Measurements from ENCODE around the gene ARHGAP26. TPM values are rescaled to one million over a fixed set of nuclear protein-coding genes. Genes with fewer than 3 reads are reported as not detected.

ARHGAP26 gene
- total and polyA plus RNA-seq, 2 donors (not counting 3 experiments of a cell fraction or from before 2014, with no cell fraction given) = 3.1 to 16.2 TPM

- BruUV-seq (replicated peaks) = no TSS peak
- POLR2A ChIA-PET = interaction anchor here (0.6 kb wide), 1 partner anchor 1373 kb away, joined by 4 read pairs; no protein-coding TSS in a partner anchor
Observed at GRCh38 chr5:143204474-143205246, 434.5 kb downstream of the ARHGAP26 start.

More at GRCh38 chr5:143204474-143205246, 434.5 kb downstream of the ARHGAP26 start:
- dilution Hi-C loops (cut with MboI; ENCODE audit: extremely low pct_ligation_motif_present, low sequenced_read_pairs) (loop anchor here (25.0 kb wide), 1 partner anchor 183 kb away; no protein-coding TSS in a partner anchor), intact Hi-C loops (cut with micrococcal nuclease) (no loop called here)
- CTCF ChIA-PET = interaction anchor here (0.8 to 1.3 kb wide), 5 partner anchors 8 to 122 kb away, joined by 3 to 4 read pairs (median 3); no protein-coding TSS in a partner anchor
- no peaks in the 10 kb centered on the region for H3K9me3 ChIP-seq (replicated peaks; ENCODE audit: control insufficient read depth, insufficient read depth, low read length)
- H3K27ac ChIP-seq (ENCODE audit: insufficient read depth, low read depth, low read length) = no peak overlapping the region
- no peak for FAIRE-seq
- H3K9ac ChIP-seq (replicated peaks; ENCODE audit: extremely low read depth, insufficient read depth, low read length) = no peak overlapping the region
- no peak overlapping the region for H3K4me2 ChIP-seq (ENCODE audit: insufficient read depth, low read length)
- no peak overlapping the region for H3K4me3 ChIP-seq (replicated peaks in 1 of 3; ENCODE audit: insufficient read depth in 1 of 3, low read depth in 1 of 3, low read length in 3 of 3)
- peaks cover 18% of the 10 kb centered on the region for H3K4me1 ChIP-seq (ENCODE audit: control insufficient read depth, extremely low read depth, insufficient read depth, low read length)
- H3K36me3 ChIP-seq (ENCODE audit: control insufficient read depth in 2 of 2, extremely low read depth in 1 of 2, insufficient read depth in 2 of 2, low read length in 2 of 2) = no peaks in the 10 kb centered on the region
- H3K27me3 ChIP-seq (ENCODE audit: control insufficient read depth in 2 of 2, insufficient read depth in 2 of 2, low read length in 2 of 2) = no peaks in the 10 kb centered on the region
- no peaks in the 10 kb centered on the region for H4K20me1 ChIP-seq (replicated peaks; ENCODE audit: control insufficient read depth, extremely low read depth, insufficient read depth, low read length)
- no peaks in the 10 kb centered on the region for H3K9me1 ChIP-seq (replicated peaks; ENCODE audit: control insufficient read depth, extremely low read depth, insufficient read depth, low read length)
- DNase-seq (ENCODE audit: low read depth, low spot score) = no peak
- no peaks in the 10 kb centered on the region for H3K79me2 ChIP-seq (ENCODE audit: control insufficient read depth, insufficient read depth, low read length)
- TF ChIP-seq MYC (IDR thresholded peaks at IDR 0.05; ENCODE audit: low read depth, low read length) (no peak), EZH2 (IDR thresholded peaks at IDR 0.05; ENCODE audit: borderline replicate concordance, low read depth, low read length, severe bottlenecking) (no peak), GATA2 (IDR thresholded peaks at IDR 0.05; ENCODE audit: insufficient read depth, insufficient read length, low read depth, low read length) (no peak), MAX (IDR thresholded peaks at IDR 0.05; ENCODE audit: insufficient read depth, insufficient read length) (no peak), POLR2AphosphoS5 (IDR thresholded peaks at IDR 0.05; ENCODE audit: insufficient read depth, low read depth, low read length) (no peak), JUN (IDR thresholded peaks at IDR 0.05; ENCODE audit: borderline replicate concordance, insufficient read depth, insufficient read length, low read depth) (no peak), CTCF (IDR thresholded peaks at IDR 0.05; ENCODE audit: extremely low read depth in 1 of 2, insufficient read depth in 1 of 2, low read depth in 1 of 2, low read length in 2 of 2) (no peak), POLR2A (IDR thresholded peaks at IDR 0.05; ENCODE audit: low read depth, low read length) (no peak), FOS (IDR thresholded peaks at IDR 0.05; ENCODE audit: borderline replicate concordance, insufficient read depth, low read length) (no peak)
- H2AFZ ChIP-seq (ENCODE audit: low read depth, low read length) = no peak overlapping the region
